GM12892 (cell line): ENCODE data around the gene SGCD.

ENCODE experiments used
- POLR2A ChIP-seq: IDR thresholded peaks from 2 replicates; pipeline ENCODE4 v1.6.1; 2011; ENCODE audit warnings: low read depth, low read length, control low read depth
- POLR2AphosphoS5 ChIP-seq: IDR thresholded peaks from 2 replicates; pipeline ENCODE4 v1.6.1; 2011; ENCODE audit warnings: low read depth, low read length, control low read depth
- TAF1 ChIP-seq: IDR thresholded peaks from 2 replicates; pipeline ENCODE4 v1.6.1; 2011; ENCODE audit warnings: low read depth, mild to moderate bottlenecking, control low read depth, low read length, borderline replicate concordance

GRCh38 chr5:156496291-156496690 lies 169.3 kb downstream of the SGCD start:
- TF ChIP-seq TAF1 (no peak), POLR2A (no peak), POLR2AphosphoS5 (no peak)
